ENCODE results near the gene FNDC11. TPM values are rescaled to one million over a fixed set of nuclear protein-coding genes. Genes with fewer than 3 reads are reported as not detected.

The FNDC11 gene
- total and polyA plus RNA-seq, 2 of the 13 experiments (the other 11 are each of a cell fraction or from before 2014, with no cell fraction given) = 0.07 TPM; not detected in 1

DNA sequence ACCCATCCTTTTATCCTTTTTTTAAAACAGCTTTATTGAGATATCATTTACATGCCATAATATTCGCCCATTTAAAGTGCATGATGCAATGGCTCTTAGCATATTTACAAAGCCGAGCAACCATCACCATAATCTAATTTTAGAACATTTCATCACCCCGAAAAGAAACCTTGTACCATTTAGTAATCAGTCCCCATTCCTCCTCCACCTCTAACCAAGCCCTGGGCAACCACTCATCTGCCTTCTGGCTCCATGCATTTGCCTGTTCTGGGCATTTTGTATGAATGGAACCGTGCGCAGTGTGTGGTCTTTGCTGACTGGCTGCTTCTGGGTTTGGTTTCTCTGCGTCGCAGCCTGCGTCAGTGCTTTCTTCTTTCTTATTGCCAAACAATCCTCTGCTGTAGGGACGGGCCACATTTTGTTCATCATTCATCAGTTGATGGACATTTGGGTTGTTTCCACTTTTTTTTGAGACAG is 44.8 kb upstream of the FNDC11 start:
- intact Hi-C loops (cut with micrococcal nuclease; ENCODE audit: unreplicated experiment) (no loop called here), in situ Hi-C loops (cut with HindIII; ENCODE audit: extremely low pct_ligation_motif_present, low pct_unique_long_range_greater_than_20kb) (no loop called here)
- Histone ChIP-seq H3K79me2 (ENCODE audit: insufficient read depth, low read length) (no peaks in the 10 kb centered on the region), H3K27me3 (ENCODE audit: control insufficient read depth in 1 of 2, insufficient read depth in 2 of 2, low read length in 2 of 2) (peaks cover 8 to 89% of the 10 kb centered on the region in 2 experiments; a peak in 4 of 5 replicates), H3K4me3 (replicated peaks in 1 of 3; ENCODE audit: insufficient read depth in 1 of 3, low read depth in 2 of 3, low read length in 3 of 3) (no peak overlapping the region), H3K4me2 (ENCODE audit: low read depth, low read length) (no peak overlapping the region), H3K4me1 (ENCODE audit: insufficient read depth, low read length) (no peaks in the 10 kb centered on the region), H4K20me1 (ENCODE audit: insufficient read depth, low read length) (no peaks in the 10 kb centered on the region), H3K9me3 (ENCODE audit: low read length) (no peaks in the 10 kb centered on the region), H3K36me3 (replicated peaks in 1 of 2; ENCODE audit: control insufficient read depth in 1 of 2, insufficient read depth in 2 of 2, low read length in 2 of 2) (no peaks in the 10 kb centered on the region), H3K27ac (ENCODE audit: extremely low read length, insufficient read depth, low read length) (no peak overlapping the region), H2AFZ (ENCODE audit: low read length) (no peak overlapping the region), H3K9ac (ENCODE audit: insufficient read depth, low read depth, low read length) (no peak overlapping the region)
- ATAC-seq (no peak), DNase-seq (ENCODE audit: low spot score) (no peak), FAIRE-seq (no peak)
- ChIA-PET CTCF (ENCODE audit: low intra/inter-chr PET ratio, low total read pairs) (no interaction called here), POLR2A (no interaction called here)
- WGBS (ENCODE audit: low lambda C conversion rate) = 42% methylated on average over 9 of the region's 9 CpGs
- no TSS peak for BruUV-seq (replicated peaks)
- TF ChIP-seq KLF15 (CRISPR knock-in tag; IDR thresholded peaks at IDR 0.05; ENCODE audit: borderline replicate concordance) (no peak), MAFF (IDR thresholded peaks at IDR 0.05; ENCODE audit: low read depth, low read length) (no peak), ZNF562 (CRISPR knock-in tag; IDR thresholded peaks at IDR 0.05; ENCODE audit: borderline replicate concordance) (no peak), YY1 (IDR thresholded peaks at IDR 0.05; ENCODE audit: insufficient read depth, insufficient replicate concordance, low read depth, low read length) (no peak), CEBPB (IDR thresholded peaks at IDR 0.05; ENCODE audit: borderline replicate concordance, low read depth, low read length) (peak; percentile 54), ZNF274 (CRISPR knock-in tag; IDR thresholded peaks at IDR 0.05) (no peak), ZC3H4 (CRISPR knock-in tag; IDR thresholded peaks at IDR 0.05; ENCODE audit: borderline replicate concordance) (no peak), ZNF674 (CRISPR knock-in tag; IDR thresholded peaks at IDR 0.05; ENCODE audit: low read depth) (no peak), HBP1 (CRISPR knock-in tag; IDR thresholded peaks at IDR 0.05; ENCODE audit: low read depth) (no peak), ZNF350 (CRISPR knock-in tag; IDR thresholded peaks at IDR 0.05; ENCODE audit: borderline replicate concordance, low read depth) (no peak), ATF7 (IDR thresholded peaks at IDR 0.05) (peak; percentile 54; the same call in 1 of the 2 replicates), ATF7 (CRISPR knock-in tag; IDR thresholded peaks at IDR 0.05) (no peak), NPAS2 (CRISPR knock-in tag; IDR thresholded peaks at IDR 0.05; ENCODE audit: borderline replicate concordance) (no peak), ZNF331 (CRISPR knock-in tag; IDR thresholded peaks at IDR 0.05) (no peak), ISL2 (CRISPR knock-in tag; IDR thresholded peaks at IDR 0.05) (no peak), ZBTB33 (CRISPR knock-in tag; IDR thresholded peaks at IDR 0.05) (no peak)
- TF ChIP-seq, protein P1, sequence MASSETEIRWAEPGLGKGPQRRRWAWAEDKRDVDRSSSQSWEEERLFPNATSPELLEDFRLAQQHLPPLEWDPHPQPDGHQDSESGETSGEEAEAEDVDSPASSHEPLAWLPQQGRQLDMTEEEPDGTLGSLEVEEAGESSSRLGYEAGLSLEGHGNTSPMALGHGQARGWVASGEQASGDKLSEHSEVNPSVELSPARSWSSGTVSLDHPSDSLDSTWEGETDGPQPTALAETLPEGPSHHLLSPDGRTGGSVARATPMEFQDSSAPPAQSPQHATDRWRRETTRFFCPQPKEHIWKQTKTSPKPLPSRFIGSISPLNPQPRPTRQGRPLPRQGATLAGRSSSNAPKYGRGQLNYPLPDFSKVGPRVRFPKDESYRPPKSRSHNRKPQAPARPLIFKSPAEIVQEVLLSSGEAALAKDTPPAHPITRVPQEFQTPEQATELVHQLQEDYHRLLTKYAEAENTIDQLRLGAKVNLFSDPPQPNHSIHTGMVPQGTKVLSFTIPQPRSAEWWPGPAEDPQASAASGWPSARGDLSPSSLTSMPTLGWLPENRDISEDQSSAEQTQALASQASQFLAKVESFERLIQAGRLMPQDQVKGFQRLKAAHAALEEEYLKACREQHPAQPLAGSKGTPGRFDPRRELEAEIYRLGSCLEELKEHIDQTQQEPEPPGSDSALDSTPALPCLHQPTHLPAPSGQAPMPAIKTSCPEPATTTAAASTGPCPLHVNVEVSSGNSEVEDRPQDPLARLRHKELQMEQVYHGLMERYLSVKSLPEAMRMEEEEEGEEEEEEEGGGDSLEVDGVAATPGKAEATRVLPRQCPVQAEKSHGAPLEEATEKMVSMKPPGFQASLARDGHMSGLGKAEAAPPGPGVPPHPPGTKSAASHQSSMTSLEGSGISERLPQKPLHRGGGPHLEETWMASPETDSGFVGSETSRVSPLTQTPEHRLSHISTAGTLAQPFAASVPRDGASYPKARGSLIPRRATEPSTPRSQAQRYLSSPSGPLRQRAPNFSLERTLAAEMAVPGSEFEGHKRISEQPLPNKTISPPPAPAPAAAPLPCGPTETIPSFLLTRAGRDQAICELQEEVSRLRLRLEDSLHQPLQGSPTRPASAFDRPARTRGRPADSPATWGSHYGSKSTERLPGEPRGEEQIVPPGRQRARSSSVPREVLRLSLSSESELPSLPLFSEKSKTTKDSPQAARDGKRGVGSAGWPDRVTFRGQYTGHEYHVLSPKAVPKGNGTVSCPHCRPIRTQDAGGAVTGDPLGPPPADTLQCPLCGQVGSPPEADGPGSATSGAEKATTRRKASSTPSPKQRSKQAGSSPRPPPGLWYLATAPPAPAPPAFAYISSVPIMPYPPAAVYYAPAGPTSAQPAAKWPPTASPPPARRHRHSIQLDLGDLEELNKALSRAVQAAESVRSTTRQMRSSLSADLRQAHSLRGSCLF (CRISPR knock-in tag; IDR thresholded peaks at IDR 0.05; ENCODE audit: borderline replicate concordance) = no peak

Data from HepG2 (cell line).